K562 (cell line): ENCODE results near the gene CFD. TPM values are rescaled to one million over a fixed set of nuclear protein-coding genes. Genes with fewer than 3 reads are reported as not detected.

ENCODE experiments used
- BACH1 ChIP-seq: fragments of 200-800 bp; sonication (Bioruptor generic); IDR thresholded peaks from 2 replicates; pipeline ENCODE4 v1.6.1; 2016; ENCODE audit warnings: missing genetic modification characterization, missing compliant biosample characterization
- CBFA2T2 ChIP-seq: fragments of 450-650 bp; conservative IDR thresholded peaks from 2 replicates; pipeline ENCODE4 v1.6.1; 2017; ENCODE audit warnings: mild to moderate bottlenecking
- CBX5 ChIP-seq: IDR thresholded peaks from 2 replicates; pipeline ENCODE4 v1.6.1; 2014; ENCODE audit warnings: low read depth, borderline replicate concordance
- CHD1 ChIP-seq: fragments of 200-600 bp; sonication (generic); IDR thresholded peaks from one replicate; pipeline ENCODE4 v1.6.1; 2012; ENCODE audit warnings: mild to moderate bottlenecking, moderate library complexity, low read length, inconsistent platforms
- FOS ChIP-seq: IDR thresholded peaks from 3 replicates; pipeline ENCODE4 v1.6.1; 2011; ENCODE audit not compliant: insufficient read length; ENCODE audit errors: extremely low read depth
- HOXB6 ChIP-seq: fragments of 250-450 bp; sonication (Bioruptor Pico); IDR thresholded peaks from 2 replicates; pipeline ENCODE4 v1.5.1; 2022; ENCODE audit warnings: mild to moderate bottlenecking, borderline replicate concordance
- JUNB ChIP-seq: fragments of 450-650 bp; formaldehyde crosslinking; conservative IDR thresholded peaks from 2 replicates; pipeline ENCODE4 v1.4.0; 2020; ENCODE audit warnings: mild to moderate bottlenecking
- MAFG ChIP-seq: fragments of 450-650 bp; conservative IDR thresholded peaks from 2 replicates; pipeline ENCODE4 v1.6.1; 2016; ENCODE audit warnings: missing genetic modification characterization, missing compliant biosample characterization
- NR1H2 ChIP-seq: sonication (generic); formaldehyde crosslinking; IDR thresholded peaks from 2 replicates; pipeline ENCODE4 v1.4.0; 2020; ENCODE audit warnings: mild to moderate bottlenecking, missing genetic modification reagents
- NR2F6 ChIP-seq: fragments of 450-650 bp; formaldehyde crosslinking; IDR thresholded peaks from 2 replicates; pipeline ENCODE4 v1.4.0; 2020; ENCODE audit warnings: mild to moderate bottlenecking
- NR3C1 ChIP-seq: sonication (generic); formaldehyde crosslinking; IDR thresholded peaks from 2 replicates; pipeline ENCODE4 v1.8.1; 2022; ENCODE audit warnings: missing genetic modification reagents
- PHF8 ChIP-seq: fragments of 200-600 bp; sonication (generic); IDR thresholded peaks from 2 replicates; pipeline ENCODE4 v1.6.1; 2012; ENCODE audit warnings: mixed run types, mild to moderate bottlenecking, inconsistent platforms, low read length, moderate library complexity, borderline replicate concordance
- SNAPC5 ChIP-seq: fragments of 250-450 bp; sonication (Bioruptor Pico); IDR thresholded peaks from 2 replicates; pipeline ENCODE4 v1.8.0; 2021; ENCODE audit warnings: moderate library complexity, mild to moderate bottlenecking, inconsistent platforms
- ZC3H4 ChIP-seq: sonication (generic); formaldehyde crosslinking; IDR thresholded peaks from 2 replicates; pipeline ENCODE4 v1.9.0; 2021; ENCODE audit warnings: missing genetic modification reagents, borderline replicate concordance
- ZNF174 ChIP-seq: fragments of 250-450 bp; sonication (Bioruptor Pico); IDR thresholded peaks from 2 replicates; pipeline ENCODE4 v1.4.0; 2020; ENCODE audit warnings: mild to moderate bottlenecking
- ZNF324 ChIP-seq: fragments of 250-450 bp; sonication (Bioruptor Pico); IDR thresholded peaks from 2 replicates; pipeline ENCODE4 v1.4.0; 2020; ENCODE audit warnings: mild to moderate bottlenecking
- polyA plus RNA-seq, 8 experiments: library from polyadenylated mRNA; depleted of rRNA in 4 of 8; stranded (reverse) in 5 of 8; unstranded in 3 of 8; fragments of >200 nt; fragmentation: Nextera tagmentation in 2 of 8; fragmentation: Illumina TruSeq in 1 of 8; extraction: Ambion mirVana in 2 of 8; extraction: Trizol in 1 of 8; gene quantifications; 2 replicates each; pipeline versions ENCODE4 v1.2.1 to v1.2.3, GENCODE V29; 2011 to 2014; ENCODE audit warnings: inconsistent platforms in 1 of 8, missing spikeins in 1 of 8
- total RNA-seq, 7 experiments: library from RNA; depleted of rRNA in 6 of 7; stranded (reverse); fragments of >200 nt in 6 of 7; fragmentation: Illumina TruSeq in 2 of 7; extraction: Trizol in 2 of 7; gene quantifications; 2 replicates each; pipeline versions ENCODE4 v1.2.1 to v1.2.3, GENCODE V29; 2011 to 2021; ENCODE audit warnings: low replicate concordance in 1 of 7
- TF ChIP-seq, protein P1 (sequence below), 2 experiments: fragments of 250-450 bp in 1 of 2; fragments of 450-650 bp in 1 of 2; sonication (Bioruptor Pico) in 1 of 2; IDR thresholded peaks; 2 replicates each; pipeline versions ENCODE4 v1.6.1 to v1.8.0; 2016 to 2021; ENCODE audit warnings: mild to moderate bottlenecking in 2 of 2, moderate library complexity in 2 of 2, missing compliant biosample characterization in 1 of 2, missing genetic modification characterization in 1 of 2
- TF ChIP-seq, protein P2 (sequence below), 2 experiments: fragments of 450-650 bp; formaldehyde crosslinking in 1 of 2; IDR thresholded peaks; 2 replicates each; pipeline versions ENCODE4 v1.4.0 to v1.6.1; 2014 to 2020; ENCODE audit warnings: mild to moderate bottlenecking in 2 of 2, borderline replicate concordance in 1 of 2, low read depth in 1 of 2
- TF ChIP-seq, protein P3 (sequence below): fragments of 250-450 bp; sonication (Bioruptor Pico); IDR thresholded peaks from 2 replicates; pipeline ENCODE4 v1.4.0; 2020

CFD gene
- total and polyA plus RNA-seq, 9 of the 15 experiments (the other 6 are each of a cell fraction or from before 2014, with no cell fraction given): 0.52 to 59.4 (median 7.6) TPM

GRCh38 chr19:907183-907853, 47.9 kb downstream of the CFD start (continued):
- TF ChIP-seq SNAPC5 (CRISPR knock-in tag): no peak
- no peak for TF ChIP-seq NR1H2 (CRISPR knock-in tag)
- 0 out of 2 replicates have a peak, but pooled peaks have one; percentile 32 for TF ChIP-seq MAFG (tag)
- no peak for TF ChIP-seq ZNF174 (CRISPR knock-in tag)
- no peak for TF ChIP-seq BACH1 (tag)
- no peak for TF ChIP-seq JUNB (CRISPR knock-in tag)
- TF ChIP-seq NR2F6 (CRISPR knock-in tag): no peak
- no peak for TF ChIP-seq CBX5
- TF ChIP-seq, protein P1, sequence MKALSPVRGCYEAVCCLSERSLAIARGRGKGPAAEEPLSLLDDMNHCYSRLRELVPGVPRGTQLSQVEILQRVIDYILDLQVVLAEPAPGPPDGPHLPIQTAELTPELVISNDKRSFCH (CRISPR knock-in tag; IDR thresholded peaks at IDR 0.05): no peak
- TF ChIP-seq, protein P1 (tag; IDR thresholded peaks at IDR 0.05): peak; percentile 33; the same call in 1 of the 2 replicates
- no peak for TF ChIP-seq ZNF324
- peak; percentile 88 for TF ChIP-seq CBFA2T2
- no peak for TF ChIP-seq FOS
- TF ChIP-seq, protein P2, sequence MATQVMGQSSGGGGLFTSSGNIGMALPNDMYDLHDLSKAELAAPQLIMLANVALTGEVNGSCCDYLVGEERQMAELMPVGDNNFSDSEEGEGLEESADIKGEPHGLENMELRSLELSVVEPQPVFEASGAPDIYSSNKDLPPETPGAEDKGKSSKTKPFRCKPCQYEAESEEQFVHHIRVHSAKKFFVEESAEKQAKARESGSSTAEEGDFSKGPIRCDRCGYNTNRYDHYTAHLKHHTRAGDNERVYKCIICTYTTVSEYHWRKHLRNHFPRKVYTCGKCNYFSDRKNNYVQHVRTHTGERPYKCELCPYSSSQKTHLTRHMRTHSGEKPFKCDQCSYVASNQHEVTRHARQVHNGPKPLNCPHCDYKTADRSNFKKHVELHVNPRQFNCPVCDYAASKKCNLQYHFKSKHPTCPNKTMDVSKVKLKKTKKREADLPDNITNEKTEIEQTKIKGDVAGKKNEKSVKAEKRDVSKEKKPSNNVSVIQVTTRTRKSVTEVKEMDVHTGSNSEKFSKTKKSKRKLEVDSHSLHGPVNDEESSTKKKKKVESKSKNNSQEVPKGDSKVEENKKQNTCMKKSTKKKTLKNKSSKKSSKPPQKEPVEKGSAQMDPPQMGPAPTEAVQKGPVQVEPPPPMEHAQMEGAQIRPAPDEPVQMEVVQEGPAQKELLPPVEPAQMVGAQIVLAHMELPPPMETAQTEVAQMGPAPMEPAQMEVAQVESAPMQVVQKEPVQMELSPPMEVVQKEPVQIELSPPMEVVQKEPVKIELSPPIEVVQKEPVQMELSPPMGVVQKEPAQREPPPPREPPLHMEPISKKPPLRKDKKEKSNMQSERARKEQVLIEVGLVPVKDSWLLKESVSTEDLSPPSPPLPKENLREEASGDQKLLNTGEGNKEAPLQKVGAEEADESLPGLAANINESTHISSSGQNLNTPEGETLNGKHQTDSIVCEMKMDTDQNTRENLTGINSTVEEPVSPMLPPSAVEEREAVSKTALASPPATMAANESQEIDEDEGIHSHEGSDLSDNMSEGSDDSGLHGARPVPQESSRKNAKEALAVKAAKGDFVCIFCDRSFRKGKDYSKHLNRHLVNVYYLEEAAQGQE (IDR thresholded peaks at IDR 0.05; ENCODE audit: borderline replicate concordance): peak; percentile 72; the same call in 1 of the 2 replicates
- TF ChIP-seq, protein P2 (CRISPR knock-in tag; IDR thresholded peaks at IDR 0.05; ENCODE audit: low read depth): peak; percentile 25; the same call in 1 of the 2 replicates
- TF ChIP-seq CHD1: no peak
- no peak for TF ChIP-seq HOXB6 (CRISPR knock-in tag)
- TF ChIP-seq ZC3H4 (CRISPR knock-in tag): no peak
- TF ChIP-seq, protein P3, sequence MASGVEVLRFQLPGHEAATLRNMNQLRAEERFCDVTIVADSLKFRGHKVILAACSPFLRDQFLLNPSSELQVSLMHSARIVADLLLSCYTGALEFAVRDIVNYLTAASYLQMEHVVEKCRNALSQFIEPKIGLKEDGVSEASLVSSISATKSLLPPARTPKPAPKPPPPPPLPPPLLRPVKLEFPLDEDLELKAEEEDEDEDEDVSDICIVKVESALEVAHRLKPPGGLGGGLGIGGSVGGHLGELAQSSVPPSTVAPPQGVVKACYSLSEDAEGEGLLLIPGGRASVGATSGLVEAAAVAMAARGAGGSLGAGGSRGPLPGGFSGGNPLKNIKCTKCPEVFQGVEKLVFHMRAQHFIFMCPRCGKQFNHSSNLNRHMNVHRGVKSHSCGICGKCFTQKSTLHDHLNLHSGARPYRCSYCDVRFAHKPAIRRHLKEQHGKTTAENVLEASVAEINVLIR: 0 out of 2 replicates have a peak, but pooled peaks have one; percentile 16
- no peak for TF ChIP-seq NR3C1
- TF ChIP-seq PHF8: peak; percentile 24; the same call in 1 of the 2 replicates
